HCT116 (cell line): ENCODE results near the gene SNCAIP. TPM values are rescaled to one million over a fixed set of nuclear protein-coding genes. Genes with fewer than 3 reads are reported as not detected.

Experiments
- ATAC-seq: fragments of 200-7000 bp; cut with Tn5 transposase; 2 replicates; pipeline ENCODE4 v1.9.1; 2020; ENCODE audit warnings: mild to moderate bottlenecking, moderate library complexity
- BruUV-seq: library from RNA; stranded (reverse); fragments of 400-500 nt; replicated peaks from 2 replicates; lab custom pipeline; 2021; lab: Mats Ljungman, UMichigan
- CTCF ChIA-PET: fragments of 300-600 bp; sonication (Branson Sonifier 250); formaldehyde crosslinking; loops from one replicate; lab custom pipeline; 2021; ENCODE audit warnings: antibody characterized with exemption; lab: Charles Lee
- POLR2A ChIA-PET: fragments of 300-600, 350-600 bp; sonication (Branson Sonifier 250); formaldehyde crosslinking; loops from one replicate; lab custom pipeline; 2021; ENCODE audit warnings: antibody characterized with exemption; lab: Charles Lee
- RAD21 ChIA-PET, 2 experiments: fragments of 300-600 bp; sonication (Branson Sonifier 250); formaldehyde crosslinking; loops; one replicate each; lab custom pipeline; 2023; ENCODE audit warnings: low total read pairs in 2 of 2; ENCODE audit not compliant: uncharacterized antibody in 2 of 2, unreplicated experiment in 2 of 2, low non-redundant PET in 1 of 2; lab: Charles Lee
- DNase-seq: peaks from one replicate; pipeline ENCODE4 v3.0.0-alpha.2; 2010; ENCODE audit warnings: low read depth, low spot score
- H2AFZ ChIP-seq: fragments of 200-600 bp; shearing (Covaris generic), sonication (generic); 2 replicates; pipeline ENCODE4 v1.6.1; 2017; ENCODE audit warnings: low read depth, mixed run types, mixed read lengths, antibody characterized with exemption, low read length; ENCODE audit not compliant: poor library complexity, severe bottlenecking
- H3K27ac ChIP-seq: 2 replicates; pipeline ENCODE4 v1.5.1; 2012; ENCODE audit warnings: low read depth, low read length
- H3K27me3 ChIP-seq: fragments of 200-600 bp; sonication (generic); 2 replicates; pipeline ENCODE4 v1.6.1; 2016; ENCODE audit warnings: mixed run types, low read length, mixed read lengths; ENCODE audit not compliant: insufficient read depth
- H3K36me3 ChIP-seq, 2 experiments: fragments of 200-500 bp in 1 of 2; fragments of 200-600 bp in 1 of 2; sonication (Bioruptor generic) in 1 of 2; sonication (generic) in 1 of 2; 2 replicates each; pipeline versions ENCODE4 v1.5.1 to v1.6.1; 2014 to 2016; ENCODE audit warnings: low read length in 2 of 2, inconsistent platforms in 1 of 2, mixed read lengths in 1 of 2, mixed run types in 1 of 2; ENCODE audit not compliant: insufficient read depth in 2 of 2, control insufficient read depth in 1 of 2
- H3K4me1 ChIP-seq, 2 experiments: fragments of 200-600 bp in 1 of 2; sonication (generic) in 1 of 2; 2 replicates each; pipeline versions ENCODE4 v1.5.1 to v1.6.1; 2012 to 2017; ENCODE audit warnings: low read length in 2 of 2, inconsistent platforms in 1 of 2, mild to moderate bottlenecking in 1 of 2, mixed read lengths in 1 of 2, mixed run types in 1 of 2, moderate library complexity in 1 of 2; ENCODE audit not compliant: insufficient read depth in 2 of 2, control insufficient read depth in 1 of 2
- H3K4me2 ChIP-seq: fragments of 200-600 bp; sonication (generic); 2 replicates; pipeline ENCODE4 v1.6.1; 2017; ENCODE audit warnings: mixed run types, low read length, mixed read lengths
- H3K4me3 ChIP-seq, 2 experiments: fragments of 200-600 bp in 1 of 2; sonication (generic) in 1 of 2; replicated peaks in 1 of 2; 2 replicates each; pipeline ENCODE4 v1.5.1; 2011 to 2016; ENCODE audit warnings: low read length in 2 of 2, control low read depth in 1 of 2, low read depth in 1 of 2, mild to moderate bottlenecking in 1 of 2, mixed read lengths in 1 of 2, mixed run types in 1 of 2
- H3K79me2 ChIP-seq: fragments of 200-600 bp; sonication (generic); 2 replicates; pipeline ENCODE4 v1.6.1; 2017; ENCODE audit warnings: mild to moderate bottlenecking, mixed run types, low read length, moderate library complexity, mixed read lengths; ENCODE audit not compliant: insufficient read depth
- H3K9ac ChIP-seq: fragments of 200-600 bp; sonication (generic); 2 replicates; pipeline ENCODE4 v1.6.1; 2016; ENCODE audit warnings: low read length, mixed read lengths
- H3K9me2 ChIP-seq: fragments of 200-600 bp; sonication (generic), shearing (Covaris generic); 2 replicates; pipeline ENCODE4 v1.6.1; 2017; ENCODE audit warnings: mixed run types, mild to moderate bottlenecking, moderate library complexity; ENCODE audit not compliant: insufficient read depth
- H3K9me3 ChIP-seq, 2 experiments: fragments of 200-500 bp in 1 of 2; fragments of 200-600 bp in 1 of 2; sonication (Bioruptor generic) in 1 of 2; sonication (generic) in 1 of 2; 2 replicates each; pipeline ENCODE4 v1.6.1; 2014 to 2017; ENCODE audit warnings: low read length in 2 of 2, mixed read lengths in 2 of 2, inconsistent platforms in 1 of 2, low read depth in 1 of 2, mild to moderate bottlenecking in 1 of 2, mixed run types in 1 of 2, moderate library complexity in 1 of 2; ENCODE audit not compliant: control insufficient read depth in 1 of 2, insufficient read depth in 1 of 2
- H4K20me1 ChIP-seq: fragments of 200-600 bp; sonication (generic), shearing (Covaris generic); 2 replicates; pipeline ENCODE4 v1.6.1; 2017; ENCODE audit warnings: mixed run types, mild to moderate bottlenecking, moderate library complexity; ENCODE audit not compliant: insufficient read depth
- ATF3 ChIP-seq: IDR thresholded peaks from 2 replicates; pipeline ENCODE4 v1.6.1; 2012
- FOSL1 ChIP-seq: IDR thresholded peaks from 2 replicates; pipeline ENCODE4 v1.6.1; 2012; ENCODE audit warnings: low read depth
- JUND ChIP-seq: IDR thresholded peaks from 2 replicates; pipeline ENCODE4 v1.6.1; 2012
- MAX ChIP-seq: IDR thresholded peaks from 2 replicates; pipeline ENCODE4 v1.6.1; 2012
- POLR2A ChIP-seq: IDR thresholded peaks from 2 replicates; pipeline ENCODE4 v1.7.0; 2011; ENCODE audit warnings: borderline replicate concordance; ENCODE audit not compliant: insufficient read depth, insufficient read length; ENCODE audit errors: extremely low read depth
- POLR2AphosphoS5 ChIP-seq: IDR thresholded peaks from 2 replicates; pipeline ENCODE4 v1.6.1; 2011; ENCODE audit warnings: mild to moderate bottlenecking, low read depth, low read length, moderate library complexity
- RAD21 ChIP-seq: IDR thresholded peaks from 2 replicates; pipeline ENCODE4 v1.6.1; 2012; ENCODE audit warnings: low read depth, mild to moderate bottlenecking
- REST ChIP-seq: IDR thresholded peaks from 2 replicates; pipeline ENCODE4 v1.6.1; 2012; ENCODE audit warnings: low read depth
- SIN3A ChIP-seq: IDR thresholded peaks from 2 replicates; pipeline ENCODE4 v1.6.1; 2012; ENCODE audit warnings: low read depth
- SRF ChIP-seq: IDR thresholded peaks from 2 replicates; pipeline ENCODE4 v1.6.1; 2012; ENCODE audit warnings: low read depth
- intact Hi-C: fragments of 100-400 bp; cut with micrococcal nuclease; formaldehyde crosslinking; loops from 2 replicates; pipeline ENCODE4 v1.10.0; 2022
- total RNA-seq: library from RNA; stranded (reverse); gene quantifications from one replicate; pipeline ENCODE4 v1.2.1, GENCODE V29; 2021; ENCODE audit not compliant: unreplicated experiment

Gene SNCAIP
- total RNA-seq, 1 experiment from 2014 or later, result not detected

- no peak overlapping the region for H3K4me2 ChIP-seq
- H3K9me2 ChIP-seq, result no peaks in the 10 kb centered on the region
- ATAC-seq (no peak), DNase-seq (no peak)
- CTCF ChIA-PET, result no interaction called here
- no TSS peak for BruUV-seq
- H3K27ac ChIP-seq, result no peak overlapping the region
- intact Hi-C loops, result no loop called here
- POLR2A ChIA-PET, result no interaction called here
- H3K9me3 ChIP-seq, result no peaks in the 10 kb centered on the region
- H3K4me1 ChIP-seq, result no peaks in the 10 kb centered on the region
- no peaks in the 10 kb centered on the region for H4K20me1 ChIP-seq
- RAD21 ChIA-PET, result no interaction called here
- H3K36me3 ChIP-seq, result no peaks in the 10 kb centered on the region
- no peaks in the 10 kb centered on the region for H3K79me2 ChIP-seq
- TF ChIP-seq POLR2AphosphoS5 (no peak), JUND (no peak), RAD21 (no peak), FOSL1 (no peak), REST (no peak), ATF3 (no peak), SIN3A (no peak), SRF (no peak), POLR2A (no peak), MAX (no peak)
- H2AFZ ChIP-seq, result no peak overlapping the region
- H3K9ac ChIP-seq, result no peak overlapping the region
- no peak overlapping the region for H3K4me3 ChIP-seq
- H3K27me3 ChIP-seq, result no peaks in the 10 kb centered on the region
Measured at GRCh38 chr5:122436615-122437014, 124.6 kb downstream of the SNCAIP start.
